ENCODE measurements around the gene EHBP1L1. TPM values are rescaled to one million over a fixed set of nuclear protein-coding genes. Genes with fewer than 3 reads are reported as not detected.
A peak's percentile ranks its signal among the peaks of the same experiment; 100 is the strongest.

EHBP1L1 gene
- total and polyA plus RNA-seq, 2 of the 13 experiments (the other 11 are each of a cell fraction or from before 2014, with no cell fraction given): 8.3 to 10.6 TPM

GRCh38 chr11:65576867-65577755 lies 1.3 kb downstream of the EHBP1L1 start:
- intact Hi-C loops (cut with micrococcal nuclease; ENCODE audit: unreplicated experiment) (no loop called here), in situ Hi-C loops (cut with HindIII; ENCODE audit: extremely low pct_ligation_motif_present, low pct_unique_long_range_greater_than_20kb) (loop anchor here (5.0 kb wide), 1 partner anchor 35 kb away; the partner anchor contains the start of gene MAP3K11)
- H3K9ac ChIP-seq (ENCODE audit: insufficient read depth, low read depth, low read length): peak overlapping the region; percentile 71
- ATAC-seq (peak; percentile 71), DNase-seq (ENCODE audit: low spot score) (peak; percentile 49), FAIRE-seq (no peak)
- no peaks in the 10 kb centered on the region for H3K27me3 ChIP-seq (ENCODE audit: control insufficient read depth in 1 of 2, insufficient read depth in 2 of 2, low read length in 2 of 2)
- H3K4me2 ChIP-seq (ENCODE audit: low read depth, low read length): peak overlapping the region; percentile 89
- H3K4me3 ChIP-seq (replicated peaks in 1 of 3; ENCODE audit: insufficient read depth in 1 of 3, low read depth in 2 of 3, low read length in 3 of 3): peak overlapping the region; percentile 69 to 77 (median 73)
- no peaks in the 10 kb centered on the region for H4K20me1 ChIP-seq (ENCODE audit: insufficient read depth, low read length)
- no TSS peak for BruUV-seq (replicated peaks)
- H3K36me3 ChIP-seq (replicated peaks in 1 of 2; ENCODE audit: control insufficient read depth in 1 of 2, insufficient read depth in 2 of 2, low read length in 2 of 2): peaks cover 2 to 9% of the 10 kb centered on the region in 2 experiments; a peak in 2 of 5 replicates
- ChIA-PET POLR2A (interaction anchor here (0.6 to 2.1 kb wide), 13 partner anchors 9 to 535 kb away, joined by 3 to 11 read pairs (median 4); partner anchors contain the start of genes MAP3K11 and PCNX3), CTCF (ENCODE audit: low intra/inter-chr PET ratio, low total read pairs) (no interaction called here)
- peaks cover 42% of the 10 kb centered on the region for H3K4me1 ChIP-seq (ENCODE audit: insufficient read depth, low read length)
- no peak overlapping the region for H3K27ac ChIP-seq (ENCODE audit: extremely low read length, insufficient read depth, low read length)
- H2AFZ ChIP-seq (ENCODE audit: low read length): no peak overlapping the region
- WGBS (ENCODE audit: low lambda C conversion rate): 21% methylated on average over 7 of the region's 18 CpGs
- H3K9me3 ChIP-seq (ENCODE audit: low read length): no peaks in the 10 kb centered on the region
- H3K79me2 ChIP-seq (ENCODE audit: insufficient read depth, low read length): peaks cover 1% of the 10 kb centered on the region
- TF ChIP-seq ZNF839 (CRISPR knock-in tag; IDR thresholded peaks at IDR 0.05; ENCODE audit: borderline replicate concordance) (no peak), ZFP36L1 (CRISPR knock-in tag; IDR thresholded peaks at IDR 0.05) (no peak), KDM3A (CRISPR knock-in tag; IDR thresholded peaks at IDR 0.05; ENCODE audit: low read depth) (no peak), ZFP91 (CRISPR knock-in tag; IDR thresholded peaks at IDR 0.05; ENCODE audit: borderline replicate concordance) (peak; percentile 49; the same call in 1 of the 2 replicates), FOXA1 (IDR thresholded peaks at IDR 0.05) (no peak), FOXA1 (CRISPR knock-in tag; IDR thresholded peaks at IDR 0.05) (peak; percentile 15; the same call in 1 of the 2 replicates), HNF4A (CRISPR knock-in tag; IDR thresholded peaks at IDR 0.05) (peak; percentile 51), PCBP1 (IDR thresholded peaks at IDR 0.05; ENCODE audit: borderline replicate concordance, low read depth, low read length) (0 out of 2 replicates have a peak, but pooled peaks have one; percentile 66), HES4 (CRISPR knock-in tag; IDR thresholded peaks at IDR 0.05; ENCODE audit: borderline replicate concordance) (no peak), BORCS8-MEF2B (CRISPR knock-in tag; IDR thresholded peaks at IDR 0.05) (no peak), NR2F1 (CRISPR knock-in tag; IDR thresholded peaks at IDR 0.05) (peak; percentile 51 to 59; a peak in 3 of 4 replicates), ZNF605 (CRISPR knock-in tag; IDR thresholded peaks at IDR 0.05) (0 out of 2 replicates have a peak, but pooled peaks have one; percentile 5), ZFP62 (CRISPR knock-in tag; IDR thresholded peaks at IDR 0.05) (no peak), ZNF589 (CRISPR knock-in tag; conservative IDR thresholded peaks at IDR 0.05) (0 out of 2 replicates have a peak, but pooled peaks have one; percentile 25), MYPOP (CRISPR knock-in tag; IDR thresholded peaks at IDR 0.05) (no peak), ZNF572 (CRISPR knock-in tag; IDR thresholded peaks at IDR 0.05) (0 out of 2 replicates have a peak, but pooled peaks have one; percentile 33), HDAC2 (CRISPR knock-in tag; IDR thresholded peaks at IDR 0.05) (peak; percentile 35; the same call in 1 of the 2 replicates), GMEB2 (CRISPR knock-in tag; IDR thresholded peaks at IDR 0.05; ENCODE audit: low read depth) (no peak)

All from HepG2 (cell line).